Lung microvascular endothelial cell (primary cell): ENCODE data around the gene BFSP1. TPM values are rescaled to one million over a fixed set of nuclear protein-coding genes. Genes with fewer than 3 reads are reported as not detected.

ENCODE experiments used
- DNase-seq, 2 donors: peaks; one replicate each; pipeline versions ENCODE4 v3.0.0 to v3.0.0-alpha.2; 2010; ENCODE audit warnings: low read depth in 2 of 2
- total RNA-seq: library from RNA; depleted of rRNA; stranded (reverse); fragments of >200 nt; gene quantifications from 2 replicates; pipeline ENCODE4 v1.2.1, GENCODE V29; 2014

Gene BFSP1
- total RNA-seq, 1 donor from 2014 or later, result 0.60 TPM

DNA sequence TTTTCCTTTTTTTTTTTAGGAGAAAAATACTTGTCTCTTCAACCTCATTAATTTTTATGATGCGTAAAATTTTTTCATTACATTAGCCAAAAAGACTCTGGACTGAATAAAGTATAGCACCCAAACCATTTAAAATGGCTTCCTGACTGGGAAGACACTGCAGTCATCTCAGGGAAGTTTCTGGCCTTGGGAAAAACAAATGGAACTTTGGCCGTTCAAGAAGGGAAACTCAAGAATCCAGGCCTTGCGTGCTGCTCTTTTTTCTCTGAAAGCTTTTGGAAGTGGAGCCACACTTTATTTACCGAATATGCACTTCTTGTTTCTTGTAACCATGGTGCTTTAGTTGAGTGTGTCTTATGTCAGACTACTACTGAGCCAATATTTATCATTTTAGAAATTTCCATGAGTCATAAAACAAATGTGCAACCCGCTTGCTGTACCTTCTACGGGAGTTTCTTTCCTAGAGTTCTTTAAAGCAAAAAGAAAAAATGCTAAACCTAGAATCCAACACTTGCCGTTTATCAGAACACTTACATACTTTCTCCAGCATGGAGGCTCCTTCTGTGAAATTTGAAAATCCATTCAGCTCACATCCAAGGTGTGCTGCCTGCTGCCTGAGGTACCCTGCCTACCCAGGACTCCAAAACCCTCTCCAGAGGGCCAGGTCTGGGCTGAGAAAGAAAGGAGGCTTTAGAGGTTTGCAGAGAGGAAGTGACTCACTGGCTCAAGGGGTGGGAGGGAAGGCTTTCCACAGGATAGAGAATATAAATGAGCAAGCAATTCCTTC is 27.2 kb upstream of the BFSP1 start:
- peak; percentile 82 to 93 for DNase-seq

GRCh38 chr20:17557675-17558006 is 26.5 kb upstream of the BFSP1 start:
- DNase-seq, result peak; percentile 63 to 89

- DNase-seq, result peak; percentile 48 to 88
Measured at GRCh38 chr20:17556837-17557674, 25.9 kb upstream of the BFSP1 start.

GRCh38 chr20:17555106-17555505 is 23.9 kb upstream of the BFSP1 start:
- no peak for DNase-seq

DNA sequence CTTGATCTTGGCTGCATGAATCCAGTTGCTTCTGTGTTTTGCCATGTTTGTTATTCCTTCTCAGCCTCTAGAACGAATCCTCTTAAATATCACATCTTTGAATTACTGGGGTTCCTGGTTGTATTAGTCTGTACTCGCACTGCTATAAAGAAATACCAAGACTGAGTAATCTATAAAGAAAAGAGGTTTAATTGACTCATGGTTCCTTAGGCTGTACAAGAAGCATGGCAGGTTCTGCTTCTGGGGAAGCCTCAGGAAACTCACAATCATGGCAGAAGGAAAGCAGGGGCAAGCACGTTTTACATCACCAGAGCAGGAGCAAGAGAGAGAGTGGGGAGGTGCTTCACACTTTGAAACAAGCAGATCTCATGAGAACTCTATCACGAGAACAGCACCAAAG is 18.0 kb upstream of the BFSP1 start:
- DNase-seq, result no peak

- DNase-seq, result no peak
Measured at GRCh38 chr20:17545127-17545526, 13.9 kb upstream of the BFSP1 start.

DNA sequence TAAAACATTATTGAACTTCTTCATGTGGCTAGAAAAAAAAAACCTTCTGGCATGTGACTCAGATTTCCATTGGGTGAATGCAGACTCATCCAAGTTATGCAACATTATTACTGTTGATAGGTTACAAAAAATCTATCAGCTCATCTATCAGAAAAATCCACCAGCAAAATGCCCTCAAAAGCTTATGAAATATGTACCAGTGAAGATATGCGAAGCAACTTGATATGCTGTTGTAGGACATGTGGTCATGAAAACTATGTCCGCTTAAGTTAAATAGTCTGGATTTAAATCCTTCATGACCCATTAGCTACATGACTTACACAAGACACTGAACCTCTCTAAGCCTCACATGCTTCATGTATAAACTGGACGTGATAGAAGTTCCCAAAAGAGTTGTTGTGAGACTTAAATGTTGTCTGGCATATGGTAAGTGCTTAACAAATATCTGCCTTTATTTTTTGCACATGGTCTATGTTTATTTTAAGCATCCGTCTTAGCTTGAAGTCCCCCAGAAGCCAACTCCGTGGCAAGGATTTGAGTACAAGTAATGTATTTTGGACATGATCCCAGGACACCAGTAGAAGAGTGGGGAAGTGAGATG is 12.5 kb upstream of the BFSP1 start:
- DNase-seq, result no peak

- peak in 1 of 2 donors; percentile 85 for DNase-seq
Measured at GRCh38 chr20:17542993-17543412, 11.8 kb upstream of the BFSP1 start.

DNA sequence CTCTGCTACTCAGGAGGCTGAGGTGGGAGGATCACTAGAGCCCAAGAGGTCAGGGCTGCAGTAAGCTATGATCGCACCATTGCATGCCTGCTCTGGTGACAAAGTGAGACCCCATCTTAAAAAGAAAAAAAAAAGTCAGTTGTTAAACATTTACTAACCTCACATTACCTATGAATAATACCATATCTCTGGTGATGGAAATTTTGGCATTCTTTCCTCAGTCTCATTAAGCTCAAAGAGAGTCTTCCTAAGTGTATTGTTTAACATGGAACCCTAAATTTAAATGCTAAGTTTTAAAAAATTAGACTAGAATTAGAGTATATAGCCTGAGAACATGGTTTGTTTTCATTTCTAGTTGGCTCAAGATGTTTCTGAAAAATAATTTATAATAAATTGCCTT is 11.3 kb upstream of the BFSP1 start:
- no peak for DNase-seq

- no peak for DNase-seq
Measured at GRCh38 chr20:17541996-17542395, 10.8 kb upstream of the BFSP1 start.

DNA sequence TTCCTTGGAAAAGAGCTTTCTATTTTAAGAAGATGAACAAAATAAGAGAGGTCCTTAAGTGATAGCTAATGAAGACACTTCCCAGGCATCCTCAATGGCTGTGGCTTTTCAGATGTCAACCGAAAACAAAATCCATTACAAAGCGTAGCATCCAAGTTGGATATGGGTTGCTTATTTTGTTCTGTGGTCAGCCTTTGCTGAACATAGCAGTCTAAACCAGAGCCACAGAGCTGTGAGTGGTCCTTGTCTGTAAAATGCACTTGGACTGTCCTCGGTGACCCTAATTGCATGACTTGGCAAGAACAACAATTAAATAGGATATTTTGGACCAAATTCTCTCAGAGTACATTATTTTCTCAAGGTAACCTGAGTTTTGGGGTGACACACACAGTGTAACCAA is 10.4 kb upstream of the BFSP1 start:
- DNase-seq, result no peak

GRCh38 chr20:17538517-17539170 is 7.5 kb upstream of the BFSP1 start:
- DNase-seq, result no peak

GRCh38 chr20:17537959-17538358 is 6.8 kb upstream of the BFSP1 start:
- DNase-seq, result no peak

GRCh38 chr20:17536944-17537444 is 5.8 kb upstream of the BFSP1 start:
- DNase-seq, result peak; percentile 85 to 90

GRCh38 chr20:17534077-17534476 is 2.9 kb upstream of the BFSP1 start:
- no peak for DNase-seq

DNA sequence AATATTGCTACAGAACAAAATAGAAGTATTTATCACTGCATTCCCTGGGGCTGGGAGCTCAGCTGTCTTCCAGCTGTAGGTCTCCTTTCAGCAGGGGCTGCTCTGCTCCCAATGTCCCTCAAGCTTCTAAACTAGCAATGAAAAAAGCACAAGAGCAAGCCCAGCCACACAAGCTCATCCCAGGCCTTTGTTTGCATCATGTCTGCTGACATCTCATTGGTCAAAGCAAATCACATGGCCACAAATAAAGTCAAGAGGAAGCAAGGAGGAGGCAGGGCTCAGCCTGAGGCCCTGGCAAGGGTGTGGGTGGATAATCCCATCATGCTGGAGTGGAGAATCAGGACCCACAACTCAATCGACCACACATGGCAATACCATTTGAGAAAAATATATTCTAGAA is 2.2 kb upstream of the BFSP1 start:
- peak; percentile 28 to 36 for DNase-seq

DNA sequence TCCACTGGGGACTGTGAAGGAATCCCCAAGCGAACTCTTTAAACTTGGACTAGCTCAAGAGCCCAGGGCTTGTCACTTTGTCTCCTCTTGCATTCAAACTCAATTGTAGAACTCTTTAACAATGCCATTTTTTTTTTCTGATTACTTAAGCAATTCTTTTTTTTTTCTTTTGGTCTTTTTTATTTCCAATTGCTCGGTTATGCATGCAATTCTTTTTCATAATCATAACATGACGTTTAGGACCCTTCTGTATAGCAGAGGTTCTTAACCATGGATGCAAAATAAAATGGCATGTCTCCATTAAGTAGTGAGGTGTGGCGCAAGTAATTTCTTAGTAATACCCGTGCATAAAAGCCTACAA is 466 bp upstream of the BFSP1 start:
- no peak for DNase-seq

- no peak for DNase-seq
Measured at GRCh38 chr20:17530153-17530552, 1.0 kb downstream of the BFSP1 start.

GRCh38 chr20:17529586-17529985 is 1.6 kb downstream of the BFSP1 start:
- DNase-seq, result no peak

GRCh38 chr20:17525650-17526049 is 5.5 kb downstream of the BFSP1 start:
- DNase-seq, result peak; percentile 37 to 63

- no peak for DNase-seq
Measured at GRCh38 chr20:17525132-17525531, 6.0 kb downstream of the BFSP1 start.

DNA sequence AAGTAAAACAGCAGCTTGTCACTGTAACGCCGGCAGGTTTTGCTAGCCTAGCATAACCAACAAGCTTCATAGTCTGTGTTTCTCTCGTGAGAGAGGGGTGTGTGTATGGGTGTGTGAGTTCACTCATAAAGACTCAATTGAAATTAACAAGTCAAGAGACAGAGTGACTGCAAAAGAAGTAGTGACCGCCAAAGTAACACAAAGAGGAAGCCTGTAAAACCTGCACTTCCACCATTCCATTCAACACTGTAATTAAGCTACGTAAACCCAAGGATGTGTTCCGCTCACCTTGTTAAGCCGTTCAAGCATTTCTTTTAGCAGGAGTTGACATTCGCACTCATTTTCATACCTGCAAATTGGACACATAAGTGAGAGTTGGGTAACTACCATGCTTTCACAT is 6.6 kb downstream of the BFSP1 start:
- no peak for DNase-seq
